ENCODE measurements around the gene MEF2D. TPM values are rescaled to one million over a fixed set of nuclear protein-coding genes. Genes with fewer than 3 reads are reported as not detected.
A peak's percentile ranks its signal among the peaks of the same experiment; 100 is the strongest.

MEF2D gene
- polyA plus RNA-seq, 1 donor (not counting 4 experiments of a cell fraction or from before 2014, with no cell fraction given): 9.3 TPM

- Histone ChIP-seq H3K79me2 (ENCODE audit: control insufficient read depth, insufficient read depth, low read length) (no peaks in the 10 kb centered on the region), H2AFZ (ENCODE audit: control insufficient read depth, low read length) (no peak overlapping the region), H3K9me1 (ENCODE audit: control insufficient read depth, extremely low read depth, insufficient read depth, low read length) (no peaks in the 10 kb centered on the region), H3K9ac (ENCODE audit: control insufficient read depth, extremely low read depth, insufficient read depth, low read length) (no peak overlapping the region), H3K4me1 (ENCODE audit: control insufficient read depth, extremely low read depth, insufficient read depth, low read length) (peaks cover 3% of the 10 kb centered on the region), H3K4me3 (ENCODE audit: control insufficient read depth in 2 of 3, extremely low read depth in 1 of 3, insufficient read depth in 2 of 3, low read depth in 1 of 3, low read length in 3 of 3) (peak overlapping the region in 1 of 3 experiments; percentile 55), H3K27me3 (ENCODE audit: control insufficient read depth, extremely low read depth, insufficient read depth, low read length) (peaks cover 94% of the 10 kb centered on the region), H3K4me2 (ENCODE audit: control insufficient read depth, extremely low read depth, insufficient read depth, low read depth, low read length) (peak overlapping the region; percentile 61), H3K9me3 (ENCODE audit: control insufficient read depth, low read depth, low read length) (no peaks in the 10 kb centered on the region), H4K20me1 (ENCODE audit: control insufficient read depth, extremely low read depth, insufficient read depth, low read length) (no peaks in the 10 kb centered on the region), H3K27ac (ENCODE audit: control insufficient read depth, insufficient read depth, low read length) (no peak overlapping the region), H3K36me3 (ENCODE audit: control insufficient read depth in 2 of 2, extremely low read depth in 1 of 2, insufficient read depth in 2 of 2, low read length in 2 of 2) (no peaks in the 10 kb centered on the region)
- DNase-seq (ENCODE audit: low read depth, low spot score) (no peak), FAIRE-seq (no peak)
- TF ChIP-seq EZH2 (IDR thresholded peaks at IDR 0.05; ENCODE audit: low read length) (no peak), CTCF (optimal IDR thresholded peaks at IDR 0.05 in 1 of 3, IDR thresholded peaks at IDR 0.05 in 1 of 3, conservative IDR thresholded peaks at IDR 0.05 in 1 of 3; ENCODE audit: extremely low read depth in 1 of 3, insufficient read depth in 2 of 3, low read length in 3 of 3) (no peak)
- dilution Hi-C loops (cut with MboI; ENCODE audit: extremely low pct_ligation_motif_present, low sequenced_read_pairs): no loop called here
Measured at GRCh38 chr1:156435545-156436140, 64.9 kb downstream of the MEF2D start.

- no peaks in the 10 kb centered on the region for H3K79me2 ChIP-seq (ENCODE audit: control insufficient read depth, insufficient read depth, low read length)
- H3K4me2 ChIP-seq (ENCODE audit: control insufficient read depth, extremely low read depth, insufficient read depth, low read depth, low read length): no peak overlapping the region
- TF ChIP-seq EZH2 (IDR thresholded peaks at IDR 0.05; ENCODE audit: low read length) (peak; percentile 41), CTCF (optimal IDR thresholded peaks at IDR 0.05 in 1 of 3, IDR thresholded peaks at IDR 0.05 in 1 of 3, conservative IDR thresholded peaks at IDR 0.05 in 1 of 3; ENCODE audit: extremely low read depth in 1 of 3, insufficient read depth in 2 of 3, low read length in 3 of 3) (no peak)
- H3K4me1 ChIP-seq (ENCODE audit: control insufficient read depth, extremely low read depth, insufficient read depth, low read length): peaks cover 3% of the 10 kb centered on the region
- no peak overlapping the region for H2AFZ ChIP-seq (ENCODE audit: control insufficient read depth, low read length)
- DNase-seq (ENCODE audit: low read depth, low spot score) (no peak), FAIRE-seq (no peak)
- no peaks in the 10 kb centered on the region for H3K9me1 ChIP-seq (ENCODE audit: control insufficient read depth, extremely low read depth, insufficient read depth, low read length)
- no peak overlapping the region for H3K4me3 ChIP-seq (ENCODE audit: control insufficient read depth in 2 of 3, extremely low read depth in 1 of 3, insufficient read depth in 2 of 3, low read depth in 1 of 3, low read length in 3 of 3)
- H3K27me3 ChIP-seq (ENCODE audit: control insufficient read depth, extremely low read depth, insufficient read depth, low read length): peaks cover 89% of the 10 kb centered on the region
- no peaks in the 10 kb centered on the region for H4K20me1 ChIP-seq (ENCODE audit: control insufficient read depth, extremely low read depth, insufficient read depth, low read length)
- H3K36me3 ChIP-seq (ENCODE audit: control insufficient read depth in 2 of 2, extremely low read depth in 1 of 2, insufficient read depth in 2 of 2, low read length in 2 of 2): no peaks in the 10 kb centered on the region
- no peak overlapping the region for H3K27ac ChIP-seq (ENCODE audit: control insufficient read depth, insufficient read depth, low read length)
- no peaks in the 10 kb centered on the region for H3K9me3 ChIP-seq (ENCODE audit: control insufficient read depth, low read depth, low read length)
- H3K9ac ChIP-seq (ENCODE audit: control insufficient read depth, extremely low read depth, insufficient read depth, low read length): no peak overlapping the region
- dilution Hi-C loops (cut with MboI; ENCODE audit: extremely low pct_ligation_motif_present, low sequenced_read_pairs): no loop called here
Measured at GRCh38 chr1:156434989-156435544, 65.5 kb downstream of the MEF2D start.

All from keratinocyte (primary cell).